Measurements from ENCODE around the gene CD38.

The CD38 gene

DNA sequence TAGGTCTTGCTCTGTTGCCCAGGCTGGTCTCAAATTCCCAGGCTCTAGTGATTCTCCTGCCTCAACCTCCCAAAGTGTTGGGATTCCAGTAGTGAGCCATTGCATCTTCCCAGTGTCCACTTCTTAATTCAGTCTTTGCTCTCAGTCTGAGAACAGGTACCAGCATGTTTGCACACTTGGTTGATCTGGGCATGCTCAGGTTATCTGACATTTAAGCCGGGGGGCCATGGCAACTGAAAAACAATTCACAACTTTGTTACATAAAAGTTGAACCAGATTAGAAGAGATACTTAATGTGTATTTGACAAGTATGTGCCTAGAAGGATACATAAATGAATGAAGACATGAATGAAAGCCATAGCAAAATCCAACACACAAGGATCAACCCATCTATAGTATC, 121.4 kb downstream of the CD38 start:
- no peak for DNase-seq (ENCODE audit: low read depth)

- DNase-seq (ENCODE audit: low read depth): no peak
These were observed 122.9 kb downstream of the CD38 start for GRCh38 chr4:15901007-15901406.

DNA sequence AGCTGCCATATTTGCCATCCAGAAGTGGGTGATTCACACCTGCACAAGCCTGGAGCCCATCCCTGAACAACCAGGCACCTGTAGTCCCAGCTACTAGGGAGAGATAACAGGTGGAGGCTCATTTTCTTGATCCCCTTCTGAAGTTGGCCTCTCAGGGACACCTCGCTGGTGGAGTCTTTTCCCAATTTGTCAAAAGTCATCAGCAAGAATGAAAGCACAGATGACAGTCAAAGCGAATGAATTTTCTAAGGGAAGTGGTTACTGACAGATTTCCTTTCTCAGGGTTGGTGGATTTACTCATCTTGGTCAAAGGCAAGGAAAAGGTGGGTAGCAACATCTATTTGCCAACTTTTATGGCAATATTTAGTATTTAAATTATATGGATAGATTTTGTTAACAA, 123.9 kb downstream of the CD38 start:
- no peak for DNase-seq (ENCODE audit: low read depth)

GRCh38 chr4:15902746-15903145, 124.6 kb downstream of the CD38 start:
- DNase-seq (ENCODE audit: low read depth): no peak

All from stimulated activated CD8-positive, alpha-beta memory T cell treated with anti-CD3 and anti-CD28 coated beads, Interleukin-7, amount 100 ng/mL, for 24 hours (primary cell).